CD4-positive, alpha-beta memory T cell (primary cell): ENCODE data around the gene ATR. TPM values are rescaled to one million over a fixed set of nuclear protein-coding genes. Genes with fewer than 3 reads are reported as not detected.

Experiments used
- CTCF ChIA-PET: fragments of 350-600 bp; sonication (Branson Sonifier 250); formaldehyde crosslinking; loops from one replicate; lab custom pipeline; 2021; ENCODE audit warnings: inconsistent platforms; ENCODE audit not compliant: partially characterized antibody; lab: Charles Lee
- POLR2A ChIA-PET: fragments of 350-600 bp; sonication (Branson Sonifier 250); formaldehyde crosslinking; loops from one replicate; lab custom pipeline; 2021; ENCODE audit not compliant: partially characterized antibody; lab: Charles Lee
- DNase-seq, 5 donors: peaks; one replicate each; pipeline versions ENCODE4 v3.0.0 to v3.0.0-alpha.2; 2020 to 2022; ENCODE audit warnings: mixed read lengths in 1 of 5
- H3K27ac ChIP-seq: one replicate; pipeline ENCODE4 v1.7.0; 2013; ENCODE audit warnings: low read depth, low read length
- H3K27me3 ChIP-seq: 2 replicates; pipeline ENCODE4 v1.7.0; 2013; ENCODE audit warnings: mild to moderate bottlenecking, low read length, moderate library complexity; ENCODE audit not compliant: insufficient read depth
- H3K36me3 ChIP-seq: 2 replicates; pipeline ENCODE4 v1.7.0; 2013; ENCODE audit warnings: mild to moderate bottlenecking, low read length, moderate library complexity; ENCODE audit not compliant: insufficient read depth
- H3K4me1 ChIP-seq: 2 replicates; pipeline ENCODE4 v1.7.0; 2013; ENCODE audit warnings: mild to moderate bottlenecking, low read length, moderate library complexity; ENCODE audit not compliant: insufficient read depth
- H3K4me3 ChIP-seq, 2 donors: one replicate each; pipeline ENCODE4 v1.7.0; 2013; ENCODE audit warnings: low read length in 2 of 2, mild to moderate bottlenecking in 1 of 2
- H3K9me3 ChIP-seq, 2 donors: one replicate each; pipeline ENCODE4 v1.7.0; 2013; ENCODE audit warnings: low read length in 2 of 2, control low read depth in 1 of 2; ENCODE audit not compliant: control insufficient read depth in 1 of 2
- H3K27ac Mint-ChIP-seq, 7 donors: one replicate each; pipeline ENCODE4 v1.8.0; 2020 to 2021; ENCODE audit warnings: mixed read lengths in 7 of 7, mild to moderate bottlenecking in 6 of 7, inconsistent platforms in 3 of 7, moderate library complexity in 3 of 7
- H3K27me3 Mint-ChIP-seq, 2 donors: one replicate each; pipeline ENCODE4 v1.8.0; 2020 to 2021; ENCODE audit warnings: mixed read lengths in 2 of 2
- H3K36me3 Mint-ChIP-seq, 2 donors: one replicate each; pipeline ENCODE4 v1.8.0; 2020 to 2021; ENCODE audit warnings: mixed read lengths in 2 of 2, inconsistent platforms in 1 of 2, mild to moderate bottlenecking in 1 of 2
- H3K4me1 Mint-ChIP-seq, 4 donors: one replicate each; pipeline ENCODE4 v1.8.0; 2020 to 2021; ENCODE audit warnings: mixed read lengths in 4 of 4, mild to moderate bottlenecking in 1 of 4
- H3K4me3 Mint-ChIP-seq, 8 donors: one replicate each; pipeline ENCODE4 v1.8.0; 2020 to 2021; ENCODE audit warnings: mixed read lengths in 8 of 8, mild to moderate bottlenecking in 7 of 8, moderate library complexity in 6 of 8, inconsistent platforms in 3 of 8
- H3K9me3 Mint-ChIP-seq, 8 donors: one replicate each; pipeline ENCODE4 v1.8.0; 2020 to 2021; ENCODE audit warnings: mixed read lengths in 8 of 8, mild to moderate bottlenecking in 5 of 8, inconsistent platforms in 3 of 8, moderate library complexity in 1 of 8
- intact Hi-C: fragments of 100-400 bp; cut with micrococcal nuclease; formaldehyde crosslinking; loops from one replicate; pipeline ENCODE4 v1.15.1; 2023
- polyA plus RNA-seq, 2 donors: library from polyadenylated mRNA; unstranded; fragments of 300-500 nt; fragmentation: Illumina TruSeq; gene quantifications; one replicate each; pipeline ENCODE4 v1.2.3, GENCODE V29; 2021
- total RNA-seq, 2 experiments: library from RNA; stranded (reverse); gene quantifications; one replicate each; pipeline ENCODE4 v1.2.3, GENCODE V29; 2021

Gene ATR
- total and polyA plus RNA-seq, 4 experiments from 2014 or later = 4.3 to 45.6 (median 27.3) TPM

DNA sequence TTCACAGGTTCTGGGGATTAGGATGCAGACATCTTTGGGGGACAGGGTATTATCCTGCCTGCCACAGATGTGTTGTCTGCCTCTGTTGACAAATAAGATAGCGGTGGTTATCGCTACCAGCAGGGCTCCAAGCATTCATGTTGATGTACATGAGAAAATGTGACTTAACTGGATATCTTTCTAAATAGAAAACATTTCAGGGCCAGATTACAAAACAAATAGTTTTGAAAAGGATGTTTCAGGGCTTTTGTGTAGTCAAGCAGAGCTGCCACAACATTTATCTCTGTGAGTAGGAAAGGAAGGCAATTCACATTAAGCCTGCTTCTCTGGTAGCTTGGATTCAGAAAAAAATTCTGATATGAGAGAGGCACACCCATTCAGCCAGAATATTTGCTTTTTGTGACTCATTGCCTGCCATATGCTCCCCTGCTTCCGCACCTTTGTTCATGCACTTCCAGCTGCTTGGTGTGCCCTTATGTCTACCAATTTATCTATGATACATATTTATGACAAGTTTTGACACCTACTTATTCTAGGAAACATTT lies 40.5 kb upstream of the ATR start:
- no peak overlapping the region for H3K4me3 ChIP-seq
- Mint-ChIP-seq H3K4me3 (no peak overlapping the region), H3K4me1 (no peaks in the 10 kb centered on the region), H3K9me3 (no peaks in the 10 kb centered on the region), H3K36me3 (no peaks in the 10 kb centered on the region), H3K27ac (no peak overlapping the region), H3K27me3 (no peaks in the 10 kb centered on the region)
- H3K27me3 ChIP-seq = no peaks in the 10 kb centered on the region
- no peaks in the 10 kb centered on the region for H3K4me1 ChIP-seq
- intact Hi-C loops = no loop called here
- CTCF ChIA-PET = no interaction called here
- H3K9me3 ChIP-seq = no peaks in the 10 kb centered on the region
- DNase-seq = no peak
- H3K36me3 ChIP-seq = no peaks in the 10 kb centered on the region
- POLR2A ChIA-PET = no interaction called here
- H3K27ac ChIP-seq = no peak overlapping the region

DNA sequence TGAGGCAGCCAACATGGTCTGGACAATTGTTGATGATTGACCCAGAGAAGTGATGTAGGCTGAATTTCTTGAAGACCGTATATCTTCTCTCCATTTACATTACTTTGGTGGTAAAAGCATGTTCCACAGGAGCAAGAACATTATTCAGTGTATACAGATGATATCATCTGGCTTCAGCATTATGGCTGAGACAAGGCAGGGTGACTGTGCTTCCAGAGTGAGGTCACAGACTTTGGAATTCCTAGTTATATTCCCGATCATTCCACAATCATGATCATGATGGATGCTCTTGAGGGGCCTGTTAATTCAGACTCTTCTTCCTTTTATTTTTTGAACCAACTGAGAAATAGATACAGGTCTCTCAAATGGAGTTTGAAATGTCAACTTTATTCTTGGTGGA lies 36.6 kb upstream of the ATR start:
- Histone ChIP-seq H3K27me3 (no peaks in the 10 kb centered on the region), H3K9me3 (no peaks in the 10 kb centered on the region), H3K36me3 (no peaks in the 10 kb centered on the region), H3K4me1 (no peaks in the 10 kb centered on the region), H3K27ac (no peak overlapping the region), H3K4me3 (no peak overlapping the region)
- no peak overlapping the region for H3K4me3 Mint-ChIP-seq
- no peak for DNase-seq
- H3K27me3 Mint-ChIP-seq = no peaks in the 10 kb centered on the region
- H3K4me1 Mint-ChIP-seq = no peaks in the 10 kb centered on the region
- POLR2A ChIA-PET = no interaction called here
- no peaks in the 10 kb centered on the region for H3K36me3 Mint-ChIP-seq
- CTCF ChIA-PET = no interaction called here
- no peaks in the 10 kb centered on the region for H3K9me3 Mint-ChIP-seq
- H3K27ac Mint-ChIP-seq = no peak overlapping the region
- intact Hi-C loops = no loop called here

DNA sequence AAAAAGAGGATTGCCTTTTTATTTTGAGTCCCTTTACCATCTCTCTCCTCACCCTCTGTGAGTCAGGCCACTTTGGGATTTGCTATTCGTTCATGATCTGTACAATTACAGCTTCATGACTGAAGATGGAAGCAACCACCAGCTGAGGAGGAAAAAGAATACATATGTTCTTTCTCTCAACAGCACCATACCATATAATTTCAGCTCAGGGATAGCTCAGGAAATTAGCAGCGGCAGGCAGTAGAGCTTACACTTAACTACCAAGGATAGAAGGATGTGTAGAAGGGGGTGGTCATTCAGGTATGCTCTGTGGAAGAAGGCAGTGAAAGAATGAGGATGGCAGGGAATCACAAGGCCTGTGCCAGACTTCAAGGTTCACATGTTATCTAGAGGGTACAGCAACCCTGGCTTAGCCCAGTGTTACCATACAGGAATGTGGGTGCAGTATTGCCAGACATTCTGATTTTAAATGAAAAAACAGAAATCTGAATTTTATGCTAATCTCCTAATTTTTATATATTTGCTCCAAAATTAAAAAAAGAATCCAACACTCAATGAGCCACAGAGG lies 35.6 kb upstream of the ATR start:
- Mint-ChIP-seq H3K4me1 (no peaks in the 10 kb centered on the region), H3K4me3 (no peak overlapping the region), H3K9me3 (no peaks in the 10 kb centered on the region), H3K36me3 (no peaks in the 10 kb centered on the region), H3K27ac (no peak overlapping the region), H3K27me3 (no peaks in the 10 kb centered on the region)
- CTCF ChIA-PET = interaction anchor here (1.2 kb wide), 1 partner anchor 15 kb away, joined by 3 read pairs; no protein-coding TSS in a partner anchor
- Histone ChIP-seq H3K27ac (no peak overlapping the region), H3K27me3 (no peaks in the 10 kb centered on the region), H3K9me3 (no peaks in the 10 kb centered on the region), H3K36me3 (no peaks in the 10 kb centered on the region), H3K4me1 (no peaks in the 10 kb centered on the region), H3K4me3 (no peak overlapping the region)
- intact Hi-C loops = no loop called here
- POLR2A ChIA-PET = no interaction called here
- no peak for DNase-seq

DNA sequence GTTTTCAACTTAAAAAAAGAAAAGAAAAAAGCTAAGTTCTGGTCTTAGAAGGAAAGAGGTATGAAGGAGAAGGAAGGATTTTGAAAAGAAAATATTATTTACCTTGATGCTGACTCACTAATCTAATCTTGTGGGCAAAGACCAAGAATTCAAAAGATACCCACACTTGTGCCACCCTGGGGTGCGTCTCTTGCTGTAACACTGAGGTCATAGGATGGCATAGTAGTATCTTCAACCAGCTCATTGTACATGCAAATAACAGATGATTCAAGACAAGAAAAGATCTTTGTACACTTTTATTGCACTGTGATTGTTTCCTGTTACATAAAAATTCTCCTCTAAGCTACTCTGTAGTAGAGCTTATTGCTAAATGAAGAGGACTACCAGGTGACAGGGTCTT lies 35.0 kb upstream of the ATR start:
- intact Hi-C loops = no loop called here
- CTCF ChIA-PET = interaction anchor here (1.2 kb wide), 1 partner anchor 16 kb away, joined by 3 read pairs; no protein-coding TSS in a partner anchor
- Histone ChIP-seq H3K27me3 (no peaks in the 10 kb centered on the region), H3K27ac (no peak overlapping the region), H3K36me3 (no peaks in the 10 kb centered on the region), H3K4me1 (no peaks in the 10 kb centered on the region), H3K4me3 (no peak overlapping the region), H3K9me3 (no peaks in the 10 kb centered on the region)
- no peak for DNase-seq
- no peaks in the 10 kb centered on the region for H3K27me3 Mint-ChIP-seq
- H3K27ac Mint-ChIP-seq = no peak overlapping the region
- no peaks in the 10 kb centered on the region for H3K9me3 Mint-ChIP-seq
- H3K36me3 Mint-ChIP-seq = no peaks in the 10 kb centered on the region
- POLR2A ChIA-PET = no interaction called here
- no peaks in the 10 kb centered on the region for H3K4me1 Mint-ChIP-seq
- no peak overlapping the region for H3K4me3 Mint-ChIP-seq

DNA sequence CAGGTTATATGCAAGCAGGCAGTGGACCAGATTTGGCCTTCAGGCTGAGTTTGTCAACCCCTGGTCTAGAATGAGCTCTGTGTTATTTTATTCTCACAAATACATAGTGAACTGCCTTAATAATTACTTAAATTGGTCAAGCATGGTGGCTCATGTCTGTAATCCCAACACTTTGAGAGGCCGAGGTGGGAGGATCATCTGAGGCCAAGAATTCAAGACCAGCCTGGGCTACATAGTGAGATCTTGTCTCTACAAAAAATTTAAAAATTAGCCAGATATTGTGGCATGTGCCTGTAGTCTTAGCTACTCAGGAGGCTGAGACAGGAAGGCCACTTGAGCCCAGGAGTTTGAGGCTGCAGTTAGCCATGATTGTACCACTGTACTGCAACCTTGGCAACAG lies 32.7 kb upstream of the ATR start:
- Histone ChIP-seq H3K27me3 (no peaks in the 10 kb centered on the region), H3K9me3 (no peaks in the 10 kb centered on the region), H3K4me3 (no peak overlapping the region), H3K27ac (no peak overlapping the region), H3K36me3 (no peaks in the 10 kb centered on the region), H3K4me1 (no peaks in the 10 kb centered on the region)
- H3K4me1 Mint-ChIP-seq = no peaks in the 10 kb centered on the region
- no peaks in the 10 kb centered on the region for H3K27me3 Mint-ChIP-seq
- CTCF ChIA-PET = interaction anchor here (0.9 to 1.6 kb wide), 2 partner anchors 14 to 24 kb away, joined by 3 to 4 read pairs; no protein-coding TSS in a partner anchor
- H3K9me3 Mint-ChIP-seq = no peaks in the 10 kb centered on the region
- no peaks in the 10 kb centered on the region for H3K36me3 Mint-ChIP-seq
- intact Hi-C loops = no loop called here
- POLR2A ChIA-PET = no interaction called here
- no peak overlapping the region for H3K4me3 Mint-ChIP-seq
- no peak for DNase-seq
- H3K27ac Mint-ChIP-seq = no peak overlapping the region

- H3K27me3 Mint-ChIP-seq = no peaks in the 10 kb centered on the region
- H3K36me3 Mint-ChIP-seq = no peaks in the 10 kb centered on the region
- H3K4me1 ChIP-seq = no peaks in the 10 kb centered on the region
- H3K4me3 Mint-ChIP-seq = no peak overlapping the region
- H3K4me1 Mint-ChIP-seq = no peaks in the 10 kb centered on the region
- H3K9me3 Mint-ChIP-seq = no peaks in the 10 kb centered on the region
- H3K9me3 ChIP-seq = no peaks in the 10 kb centered on the region
- no peak overlapping the region for H3K27ac Mint-ChIP-seq
- H3K27ac ChIP-seq = no peak overlapping the region
- no peak for DNase-seq
- ChIA-PET CTCF (interaction anchor here (1.2 kb wide), 1 partner anchor 10 kb away, joined by 3 read pairs; no protein-coding TSS in a partner anchor), POLR2A (no interaction called here)
- intact Hi-C loops = no loop called here
- H3K4me3 ChIP-seq = no peak overlapping the region
- no peaks in the 10 kb centered on the region for H3K27me3 ChIP-seq
- no peaks in the 10 kb centered on the region for H3K36me3 ChIP-seq
Measured at GRCh38 chr3:142609136-142609535, 30.6 kb upstream of the ATR start.

- Mint-ChIP-seq H3K27me3 (no peaks in the 10 kb centered on the region), H3K4me1 (no peaks in the 10 kb centered on the region), H3K27ac (no peak overlapping the region), H3K4me3 (no peak overlapping the region), H3K36me3 (no peaks in the 10 kb centered on the region), H3K9me3 (no peaks in the 10 kb centered on the region)
- H3K27me3 ChIP-seq = no peaks in the 10 kb centered on the region
- no peaks in the 10 kb centered on the region for H3K36me3 ChIP-seq
- H3K27ac ChIP-seq = no peak overlapping the region
- no peaks in the 10 kb centered on the region for H3K9me3 ChIP-seq
- intact Hi-C loops = no loop called here
- DNase-seq = no peak
- ChIA-PET CTCF (no interaction called here), POLR2A (no interaction called here)
- H3K4me3 ChIP-seq = no peak overlapping the region
- no peaks in the 10 kb centered on the region for H3K4me1 ChIP-seq
Measured at GRCh38 chr3:142608631-142609030, 30.1 kb upstream of the ATR start.
